Neural progenitor cell (in vitro differentiated cells): ENCODE measurements around the gene INO80. TPM values are rescaled to one million over a fixed set of nuclear protein-coding genes. Genes with fewer than 3 reads are reported as not detected.
A peak's percentile ranks its signal among the peaks of the same experiment; 100 is the strongest.

Experiments used
- DNase-seq: peaks from one replicate; pipeline ENCODE4 v3.0.0-alpha.2; 2016; ENCODE audit warnings: low spot score
- H2AFZ ChIP-seq: fragments of 200-600 bp; sonication (generic); replicated peaks from 2 replicates; pipeline ENCODE4 v1.6.1; 2016; ENCODE audit warnings: antibody characterized with exemption
- H3F3A ChIP-seq: fragments of 200-600 bp; sonication (generic); 2 replicates; pipeline ENCODE4 v1.6.1; 2016; ENCODE audit warnings: antibody characterized with exemption, low read depth
- H3K27ac ChIP-seq: fragments of 200-600 bp; sonication (generic); 2 replicates; pipeline ENCODE4 v1.5.1; 2016; ENCODE audit warnings: mild to moderate bottlenecking
- H3K27me3 ChIP-seq: fragments of 200-600 bp; sonication (generic); 2 replicates; pipeline ENCODE4 v1.6.1; 2016; ENCODE audit warnings: mild to moderate bottlenecking, moderate library complexity
- H3K36me3 ChIP-seq: fragments of 200-600 bp; sonication (generic); 2 replicates; pipeline ENCODE4 v1.5.1; 2016
- H3K4me1 ChIP-seq: fragments of 200-600 bp; sonication (generic); 2 replicates; pipeline ENCODE4 v1.6.1; 2016; ENCODE audit warnings: mixed run types
- H3K4me2 ChIP-seq: fragments of 200-600 bp; sonication (generic); 2 replicates; pipeline ENCODE4 v1.6.1; 2016
- H3K4me3 ChIP-seq: fragments of 200-600 bp; sonication (generic); 2 replicates; pipeline ENCODE4 v1.5.1; 2016
- H3K79me2 ChIP-seq: fragments of 200-600 bp; sonication (generic); 2 replicates; pipeline ENCODE4 v1.6.1; 2016; ENCODE audit warnings: low read depth
- H3K9ac ChIP-seq: fragments of 200-600 bp; sonication (generic); 2 replicates; pipeline ENCODE4 v1.6.1; 2016
- H3K9me3 ChIP-seq: fragments of 200-600 bp; sonication (generic); 2 replicates; pipeline ENCODE4 v1.5.1; 2016; ENCODE audit warnings: low read depth
- H4K20me1 ChIP-seq: fragments of 200-600 bp; sonication (generic); 2 replicates; pipeline ENCODE4 v1.6.1; 2016; ENCODE audit warnings: low read depth
- H3K27ac Mint-ChIP-seq: 3 replicates; pipeline ENCODE4 v1.8.0; 2021; ENCODE audit warnings: mixed read lengths
- H3K27me3 Mint-ChIP-seq: 2 replicates; pipeline ENCODE4 v1.8.0; 2022; ENCODE audit warnings: low read depth, mild to moderate bottlenecking, inconsistent platforms, moderate library complexity, mixed read lengths; ENCODE audit not compliant: insufficient read depth
- H3K36me3 Mint-ChIP-seq: 3 replicates; pipeline ENCODE4 v1.8.0; 2021; ENCODE audit warnings: mixed read lengths
- H3K4me1 Mint-ChIP-seq: 3 replicates; pipeline ENCODE4 v1.8.0; 2021; ENCODE audit warnings: mixed read lengths
- H3K4me3 Mint-ChIP-seq: 3 replicates; pipeline ENCODE4 v1.8.0; 2021; ENCODE audit warnings: mild to moderate bottlenecking, moderate library complexity, mixed read lengths
- H3K9me3 Mint-ChIP-seq: 3 replicates; pipeline ENCODE4 v1.8.0; 2020; ENCODE audit warnings: mixed read lengths
- EZH2 ChIP-seq: fragments of 200-600 bp; sonication (generic); IDR thresholded peaks from 2 replicates; pipeline ENCODE4 v1.6.1; 2017; ENCODE audit warnings: antibody characterized with exemption, mild to moderate bottlenecking, moderate library complexity
- EZH2phosphoT487 ChIP-seq: fragments of 200-600 bp; sonication (generic); IDR thresholded peaks from 2 replicates; pipeline ENCODE4 v1.6.1; 2017; ENCODE audit warnings: antibody characterized with exemption
- total RNA-seq: library from RNA; depleted of rRNA; stranded (reverse); fragments of >200 nt; gene quantifications from 2 replicates; pipeline ENCODE4 v1.2.3, GENCODE V29; 2015; ENCODE audit warnings: low replicate concordance
- TF ChIP-seq, protein P1 (sequence below): fragments of 200-600 bp; sonication (generic); IDR thresholded peaks from 2 replicates; pipeline ENCODE4 v1.5.1; 2017; ENCODE audit warnings: antibody characterized with exemption, mild to moderate bottlenecking

INO80 gene
- total RNA-seq, 1 donor from 2014 or later, result 25.4 TPM

- no peaks in the 10 kb centered on the region for H4K20me1 ChIP-seq
- H3K4me3 ChIP-seq, result no peak overlapping the region
- no peak overlapping the region for H3K4me3 Mint-ChIP-seq
- H3K4me1 ChIP-seq, result no peaks in the 10 kb centered on the region
- H2AFZ ChIP-seq, result no peak overlapping the region
- no peak overlapping the region for H3K27ac Mint-ChIP-seq
- no peak for DNase-seq
- no peak overlapping the region for H3K9ac ChIP-seq
- no peak overlapping the region for H3K27ac ChIP-seq
- H3K4me2 ChIP-seq, result no peak overlapping the region
- H3K27me3 ChIP-seq, result no peaks in the 10 kb centered on the region
- no peaks in the 10 kb centered on the region for H3K79me2 ChIP-seq
- no peak for TF ChIP-seq EZH2
- TF ChIP-seq EZH2phosphoT487, result no peak
- TF ChIP-seq, protein P1, sequence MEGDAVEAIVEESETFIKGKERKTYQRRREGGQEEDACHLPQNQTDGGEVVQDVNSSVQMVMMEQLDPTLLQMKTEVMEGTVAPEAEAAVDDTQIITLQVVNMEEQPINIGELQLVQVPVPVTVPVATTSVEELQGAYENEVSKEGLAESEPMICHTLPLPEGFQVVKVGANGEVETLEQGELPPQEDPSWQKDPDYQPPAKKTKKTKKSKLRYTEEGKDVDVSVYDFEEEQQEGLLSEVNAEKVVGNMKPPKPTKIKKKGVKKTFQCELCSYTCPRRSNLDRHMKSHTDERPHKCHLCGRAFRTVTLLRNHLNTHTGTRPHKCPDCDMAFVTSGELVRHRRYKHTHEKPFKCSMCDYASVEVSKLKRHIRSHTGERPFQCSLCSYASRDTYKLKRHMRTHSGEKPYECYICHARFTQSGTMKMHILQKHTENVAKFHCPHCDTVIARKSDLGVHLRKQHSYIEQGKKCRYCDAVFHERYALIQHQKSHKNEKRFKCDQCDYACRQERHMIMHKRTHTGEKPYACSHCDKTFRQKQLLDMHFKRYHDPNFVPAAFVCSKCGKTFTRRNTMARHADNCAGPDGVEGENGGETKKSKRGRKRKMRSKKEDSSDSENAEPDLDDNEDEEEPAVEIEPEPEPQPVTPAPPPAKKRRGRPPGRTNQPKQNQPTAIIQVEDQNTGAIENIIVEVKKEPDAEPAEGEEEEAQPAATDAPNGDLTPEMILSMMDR, result no peak
- H3K36me3 ChIP-seq, result no peaks in the 10 kb centered on the region
- H3K9me3 Mint-ChIP-seq, result peaks cover 5% of the 10 kb centered on the region
- no peaks in the 10 kb centered on the region for H3K27me3 Mint-ChIP-seq
- no peaks in the 10 kb centered on the region for H3F3A ChIP-seq
- H3K4me1 Mint-ChIP-seq, result no peaks in the 10 kb centered on the region
- H3K36me3 Mint-ChIP-seq, result no peaks in the 10 kb centered on the region
- no peaks in the 10 kb centered on the region for H3K9me3 ChIP-seq
Measured at GRCh38 chr15:41151451-41152005, 35.4 kb upstream of the INO80 start.

DNA sequence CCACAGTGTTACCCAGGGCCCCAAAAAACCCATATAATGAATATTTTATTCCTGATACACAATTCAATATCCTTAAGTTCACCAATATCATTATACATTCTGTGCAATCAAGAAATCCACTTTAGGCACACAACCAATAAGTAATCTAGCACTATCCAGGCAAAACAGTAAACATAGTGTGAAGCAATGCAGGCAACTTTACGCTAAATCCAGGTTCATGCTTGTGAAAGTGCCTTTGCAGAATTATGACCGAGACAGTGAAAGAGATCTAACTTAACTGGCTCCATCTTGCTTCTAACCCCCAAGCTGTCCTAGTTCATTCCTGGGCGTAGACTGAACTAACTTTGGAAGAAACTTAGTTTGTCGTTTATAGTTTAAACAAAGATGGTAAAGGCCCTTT, 34.2 kb upstream of the INO80 start:
- peak overlapping the region; percentile 68 for H2AFZ ChIP-seq
- Mint-ChIP-seq H3K4me1 (no peaks in the 10 kb centered on the region), H3K27me3 (peaks cover 3% of the 10 kb centered on the region), H3K4me3 (no peak overlapping the region), H3K36me3 (no peaks in the 10 kb centered on the region), H3K9me3 (peaks cover 5% of the 10 kb centered on the region), H3K27ac (no peak overlapping the region)
- no peak overlapping the region for H3K4me2 ChIP-seq
- H3F3A ChIP-seq, result no peaks in the 10 kb centered on the region
- H3K27me3 ChIP-seq, result no peaks in the 10 kb centered on the region
- no peak for DNase-seq
- no peaks in the 10 kb centered on the region for H3K36me3 ChIP-seq
- no peaks in the 10 kb centered on the region for H3K9me3 ChIP-seq
- no peaks in the 10 kb centered on the region for H3K79me2 ChIP-seq
- TF ChIP-seq, protein P1, result no peak
- TF ChIP-seq EZH2, result no peak
- no peak for TF ChIP-seq EZH2phosphoT487
- no peak overlapping the region for H3K4me3 ChIP-seq
- H3K9ac ChIP-seq, result no peak overlapping the region
- no peak overlapping the region for H3K27ac ChIP-seq
- H3K4me1 ChIP-seq, result no peaks in the 10 kb centered on the region
- no peaks in the 10 kb centered on the region for H4K20me1 ChIP-seq

DNA sequence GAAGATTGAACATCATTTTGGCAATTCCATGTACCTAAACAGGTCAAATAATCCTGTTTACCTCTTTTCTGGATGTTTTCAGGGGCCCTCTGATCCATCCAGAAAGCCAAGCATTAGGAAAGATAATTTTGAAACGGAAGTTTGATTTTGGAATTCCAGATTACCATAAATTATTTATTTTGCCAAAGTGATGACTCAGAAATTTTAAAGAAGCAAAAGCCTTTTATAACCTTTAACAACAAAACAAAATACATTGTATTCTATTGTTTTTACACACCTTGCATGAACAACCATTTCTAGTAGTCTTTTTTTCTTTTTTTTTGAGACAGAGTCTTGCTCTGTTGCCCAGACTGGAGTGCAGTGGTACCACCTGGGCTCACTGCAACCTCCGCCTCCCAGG, 32.0 kb upstream of the INO80 start:
- no peaks in the 10 kb centered on the region for H3K27me3 ChIP-seq
- H3K4me1 ChIP-seq, result no peaks in the 10 kb centered on the region
- no peaks in the 10 kb centered on the region for H3K9me3 ChIP-seq
- H3K4me1 Mint-ChIP-seq, result no peaks in the 10 kb centered on the region
- H3K79me2 ChIP-seq, result no peaks in the 10 kb centered on the region
- H3K36me3 ChIP-seq, result no peaks in the 10 kb centered on the region
- TF ChIP-seq, protein P1, result no peak
- no peak for TF ChIP-seq EZH2
- TF ChIP-seq EZH2phosphoT487, result no peak
- H3K4me2 ChIP-seq, result no peak overlapping the region
- peaks cover 3% of the 10 kb centered on the region for H3K27me3 Mint-ChIP-seq
- H3K27ac ChIP-seq, result no peak overlapping the region
- H3F3A ChIP-seq, result no peaks in the 10 kb centered on the region
- no peak overlapping the region for H3K4me3 Mint-ChIP-seq
- H3K9me3 Mint-ChIP-seq, result peaks cover 5% of the 10 kb centered on the region
- no peaks in the 10 kb centered on the region for H4K20me1 ChIP-seq
- H2AFZ ChIP-seq, result no peak overlapping the region
- H3K36me3 Mint-ChIP-seq, result no peaks in the 10 kb centered on the region
- DNase-seq, result no peak
- no peak overlapping the region for H3K4me3 ChIP-seq
- no peak overlapping the region for H3K9ac ChIP-seq
- no peak overlapping the region for H3K27ac Mint-ChIP-seq
